ENCODE data around the gene RNF212B. TPM values are rescaled to one million over a fixed set of nuclear protein-coding genes. Genes with fewer than 3 reads are reported as not detected.
"Not testable (repeated sequence)": the region's sequence is repeated elsewhere in the genome, so short reads cannot be mapped to it uniquely, and the experiment has no call there.

The RNF212B gene
- total RNA-seq, 2 donors from 2014 or later, result 21.1 TPM; not detected in 1

DNA sequence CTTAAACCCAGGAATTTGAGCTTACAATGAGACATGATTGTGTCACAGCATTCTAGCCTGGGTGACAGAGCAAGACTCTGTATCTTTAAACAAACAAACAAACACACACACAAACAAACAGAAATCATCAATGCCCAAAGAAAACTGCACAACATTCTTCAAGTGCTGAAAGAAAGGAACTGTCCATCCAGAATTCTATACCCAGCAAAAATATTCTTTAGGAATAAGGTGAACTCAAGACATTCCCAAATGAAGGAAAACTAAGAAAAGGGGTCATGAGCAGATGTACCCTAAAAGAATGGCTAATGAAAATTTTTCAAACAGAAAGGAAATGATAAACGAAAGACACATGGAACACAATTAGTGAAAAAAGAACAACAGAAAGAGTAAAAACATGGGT is 22.3 kb upstream of the RNF212B start:
- H3K4me1 ChIP-seq (replicated peaks), result no peaks in the 10 kb centered on the region
- no peak for DNase-seq (ENCODE audit: low spot score)
- H3K27me3 ChIP-seq (replicated peaks; ENCODE audit: insufficient read depth), result no peaks in the 10 kb centered on the region
- H3K4me3 ChIP-seq, result no peak overlapping the region
- no peaks in the 10 kb centered on the region for H3K36me3 ChIP-seq
- no peak overlapping the region for H3K27ac ChIP-seq
- TF ChIP-seq POLR2A (IDR thresholded peaks at IDR 0.05) (no peak), POLR2AphosphoS5 (IDR thresholded peaks at IDR 0.05) (no peak)
- TF ChIP-seq, protein P1, sequence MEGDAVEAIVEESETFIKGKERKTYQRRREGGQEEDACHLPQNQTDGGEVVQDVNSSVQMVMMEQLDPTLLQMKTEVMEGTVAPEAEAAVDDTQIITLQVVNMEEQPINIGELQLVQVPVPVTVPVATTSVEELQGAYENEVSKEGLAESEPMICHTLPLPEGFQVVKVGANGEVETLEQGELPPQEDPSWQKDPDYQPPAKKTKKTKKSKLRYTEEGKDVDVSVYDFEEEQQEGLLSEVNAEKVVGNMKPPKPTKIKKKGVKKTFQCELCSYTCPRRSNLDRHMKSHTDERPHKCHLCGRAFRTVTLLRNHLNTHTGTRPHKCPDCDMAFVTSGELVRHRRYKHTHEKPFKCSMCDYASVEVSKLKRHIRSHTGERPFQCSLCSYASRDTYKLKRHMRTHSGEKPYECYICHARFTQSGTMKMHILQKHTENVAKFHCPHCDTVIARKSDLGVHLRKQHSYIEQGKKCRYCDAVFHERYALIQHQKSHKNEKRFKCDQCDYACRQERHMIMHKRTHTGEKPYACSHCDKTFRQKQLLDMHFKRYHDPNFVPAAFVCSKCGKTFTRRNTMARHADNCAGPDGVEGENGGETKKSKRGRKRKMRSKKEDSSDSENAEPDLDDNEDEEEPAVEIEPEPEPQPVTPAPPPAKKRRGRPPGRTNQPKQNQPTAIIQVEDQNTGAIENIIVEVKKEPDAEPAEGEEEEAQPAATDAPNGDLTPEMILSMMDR (IDR thresholded peaks at IDR 0.05), result no peak
- H3K9me3 ChIP-seq, result no peaks in the 10 kb centered on the region
- intact Hi-C loops (cut with DNase I), result no loop called here
- 95% methylated on average over 1 of the region's 1 CpG for WGBS

DNA sequence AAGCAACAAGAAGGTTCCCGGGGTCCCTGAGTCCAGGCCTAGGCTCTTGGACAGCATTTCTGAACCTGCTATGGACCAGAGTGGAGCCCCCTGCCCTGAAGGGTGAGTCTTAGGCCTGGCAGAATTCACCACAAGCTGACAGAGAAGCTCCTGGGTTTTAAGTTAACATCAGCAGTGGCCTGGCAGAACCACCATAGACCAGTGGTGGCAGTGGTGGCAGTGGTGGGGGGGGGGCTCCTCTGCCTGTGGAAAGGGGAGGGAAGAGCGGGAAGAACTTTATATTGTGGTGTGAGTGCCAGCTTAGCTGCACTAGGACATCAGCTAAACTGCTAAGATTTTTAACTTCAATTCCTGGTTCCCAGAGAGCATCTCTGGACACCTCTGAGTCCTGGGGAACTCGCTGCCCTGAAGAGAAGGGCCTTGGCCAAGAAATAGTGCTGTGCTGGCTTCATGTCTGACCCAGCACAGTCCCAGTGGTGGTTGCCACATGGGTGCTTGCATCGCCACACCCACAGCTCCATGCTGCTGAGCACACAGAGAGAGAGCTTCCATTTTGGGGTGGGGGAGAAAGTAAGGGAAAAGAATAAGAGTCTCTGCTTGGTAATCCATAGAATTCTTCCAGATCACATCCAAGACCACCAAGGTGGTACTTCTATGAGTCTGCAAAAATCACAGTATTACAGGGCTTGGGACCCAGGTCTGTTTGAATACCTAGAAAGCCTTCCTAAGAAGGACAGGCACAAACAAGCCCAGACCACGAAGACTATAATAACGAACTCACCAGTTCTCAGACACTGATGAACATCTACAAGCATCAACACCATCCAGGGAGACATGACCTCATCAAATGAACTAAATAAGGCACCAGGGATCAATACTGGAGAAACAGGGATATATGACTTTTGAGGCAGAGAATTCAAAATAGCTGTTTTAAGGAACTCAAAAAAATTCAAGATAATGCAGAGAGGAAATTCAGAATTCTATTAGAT is 20.4 kb upstream of the RNF212B start:
- H3K27ac ChIP-seq, result no peak overlapping the region
- H3K9me3 ChIP-seq, result no peaks in the 10 kb centered on the region
- intact Hi-C loops (cut with DNase I), result no loop called here
- DNase-seq (ENCODE audit: low spot score), result no peak
- 73% methylated on average over 6 of the region's 6 CpGs for WGBS
- H3K4me3 ChIP-seq, result no peak overlapping the region
- no peaks in the 10 kb centered on the region for H3K36me3 ChIP-seq
- no peaks in the 10 kb centered on the region for H3K27me3 ChIP-seq (replicated peaks; ENCODE audit: insufficient read depth)
- H3K4me1 ChIP-seq (replicated peaks), result no peaks in the 10 kb centered on the region
- no peak for TF ChIP-seq POLR2A (IDR thresholded peaks at IDR 0.05)
- TF ChIP-seq, protein P1 (IDR thresholded peaks at IDR 0.05), result no peak
- TF ChIP-seq POLR2AphosphoS5 (IDR thresholded peaks at IDR 0.05), result no peak

DNA sequence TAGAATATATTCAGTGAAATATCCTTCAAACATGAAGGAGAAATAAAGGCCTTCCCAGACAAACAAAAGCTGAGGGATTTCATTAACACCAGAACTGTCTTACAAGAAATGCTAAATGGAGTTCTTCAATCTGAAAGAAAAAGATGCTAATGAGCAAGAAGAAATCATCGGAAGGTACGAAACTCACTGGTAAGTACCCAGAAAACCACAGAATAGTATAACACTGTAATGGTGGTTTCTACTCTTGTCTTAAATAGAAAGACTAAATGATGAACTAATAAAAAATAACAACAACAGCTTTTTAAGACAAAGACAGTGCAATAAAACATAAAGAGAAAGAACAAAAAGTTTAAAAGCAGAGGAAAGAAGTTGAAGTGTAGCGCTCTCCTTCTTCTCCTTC is 18.7 kb upstream of the RNF212B start:
- intact Hi-C loops (cut with DNase I), result no loop called here
- H3K36me3 ChIP-seq, result no peaks in the 10 kb centered on the region
- WGBS, result 76% methylated on average over 3 of the region's 3 CpGs
- DNase-seq (ENCODE audit: low spot score), result no peak
- H3K4me3 ChIP-seq, result no peak overlapping the region
- TF ChIP-seq POLR2A (IDR thresholded peaks at IDR 0.05), result no peak
- TF ChIP-seq POLR2AphosphoS5 (IDR thresholded peaks at IDR 0.05), result no peak
- TF ChIP-seq, protein P1 (IDR thresholded peaks at IDR 0.05), result no peak
- H3K9me3 ChIP-seq, result no peaks in the 10 kb centered on the region
- H3K27ac ChIP-seq, result no peak overlapping the region
- H3K27me3 ChIP-seq (replicated peaks; ENCODE audit: insufficient read depth), result no peaks in the 10 kb centered on the region
- no peaks in the 10 kb centered on the region for H3K4me1 ChIP-seq (replicated peaks)

DNA sequence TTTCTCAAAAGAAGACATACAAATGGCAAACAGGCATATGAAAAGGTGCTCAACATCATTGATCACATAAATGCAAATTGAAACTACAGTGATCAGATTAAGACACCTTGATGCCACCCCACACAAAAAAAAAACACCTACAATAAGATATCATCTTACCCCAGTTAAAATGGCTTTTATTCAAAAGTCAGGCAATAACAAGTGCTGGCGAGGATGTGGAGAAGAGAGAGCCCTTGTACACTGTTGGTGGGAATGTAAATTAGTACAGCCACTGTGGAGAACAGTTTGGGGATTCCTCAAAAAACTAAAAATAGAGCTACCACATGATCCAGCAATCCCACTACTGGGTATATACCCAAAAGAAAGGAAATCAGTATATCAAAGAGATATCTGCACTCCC is 12.8 kb upstream of the RNF212B start:
- H3K27ac ChIP-seq; intact Hi-C loops (cut with DNase I); H3K36me3 ChIP-seq; H3K27me3 ChIP-seq (replicated peaks; ENCODE audit: insufficient read depth); H3K4me1 ChIP-seq (replicated peaks); DNase-seq (ENCODE audit: low spot score); H3K4me3 ChIP-seq; H3K9me3 ChIP-seq: not testable (repeated sequence)
- 93% methylated on average over 1 of the region's 1 CpG for WGBS

DNA sequence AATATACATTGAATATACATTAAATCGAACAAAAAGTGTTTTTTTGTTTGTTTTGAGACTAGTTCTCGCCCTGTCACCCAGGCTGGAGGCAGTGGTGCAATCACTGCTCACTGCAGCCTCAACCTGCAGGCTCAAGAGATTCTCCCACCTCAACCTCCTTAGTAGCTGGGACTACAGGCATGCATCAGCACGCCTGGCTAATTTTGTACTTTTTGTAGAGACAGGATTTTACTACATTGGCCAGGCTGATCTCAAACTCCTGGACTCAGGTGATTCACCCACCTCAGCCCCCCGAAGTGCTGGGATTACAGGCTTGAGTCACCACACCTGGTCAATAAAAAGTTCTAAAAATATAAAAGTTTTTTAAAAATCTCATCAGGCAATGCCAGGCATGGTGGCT is 10.2 kb upstream of the RNF212B start:
- Histone ChIP-seq H3K4me1 (replicated peaks) (no peaks in the 10 kb centered on the region), H3K27me3 (replicated peaks; ENCODE audit: insufficient read depth) (no peaks in the 10 kb centered on the region), H3K4me3 (no peak overlapping the region), H3K27ac (no peak overlapping the region), H3K36me3 (no peaks in the 10 kb centered on the region), H3K9me3 (no peaks in the 10 kb centered on the region)
- intact Hi-C loops (cut with DNase I), result no loop called here
- 51% methylated on average over 4 of the region's 4 CpGs for WGBS
- DNase-seq (ENCODE audit: low spot score), result no peak
- TF ChIP-seq POLR2AphosphoS5 (IDR thresholded peaks at IDR 0.05), result no peak
- TF ChIP-seq, protein P1 (IDR thresholded peaks at IDR 0.05), result no peak
- TF ChIP-seq POLR2A (IDR thresholded peaks at IDR 0.05), result no peak

All from prostate gland (tissue), 2 donors.